GM10248 (cell line): ENCODE data around the gene CHD9NB.
A peak's percentile ranks its signal among the peaks of the same experiment; 100 is the strongest.

Experiments used
- CTCF ChIA-PET: fragments of 300-600 bp; sonication (Branson Sonifier 250); formaldehyde crosslinking; extraction: SDS; loops from one replicate; lab custom pipeline; 2021; ENCODE audit warnings: antibody characterized with exemption; lab: Yijun Ruan, JAX
- POLR2A ChIA-PET: fragments of 350-650 bp; sonication (Branson Sonifier 250); formaldehyde crosslinking; extraction: SDS; loops from one replicate; lab custom pipeline; 2020; ENCODE audit warnings: antibody characterized with exemption; lab: Yijun Ruan, JAX
- DNase-seq: peaks from one replicate; pipeline ENCODE4 v3.0.0; 2012; ENCODE audit errors: extremely low spot score
- TF ChIP-seq, protein P1 (sequence below): IDR thresholded peaks from 2 replicates; pipeline ENCODE4 v1.5.1; 2012; ENCODE audit warnings: mild to moderate bottlenecking, low read depth; ENCODE audit errors: extremely low read depth, missing control alignments, control extremely low read depth

CHD9NB gene

GRCh38 chr16:53090591-53091411 lies 38.1 kb upstream of the CHD9NB start:
- peak; percentile 60 for DNase-seq
- ChIA-PET POLR2A (no interaction called here), CTCF (interaction anchor here (0.8 to 4.1 kb wide), 10 partner anchors 10 to 36 kb away, joined by 3 to 16 read pairs (median 4); partner anchors contain the start of gene CHD9)
- TF ChIP-seq, protein P1, sequence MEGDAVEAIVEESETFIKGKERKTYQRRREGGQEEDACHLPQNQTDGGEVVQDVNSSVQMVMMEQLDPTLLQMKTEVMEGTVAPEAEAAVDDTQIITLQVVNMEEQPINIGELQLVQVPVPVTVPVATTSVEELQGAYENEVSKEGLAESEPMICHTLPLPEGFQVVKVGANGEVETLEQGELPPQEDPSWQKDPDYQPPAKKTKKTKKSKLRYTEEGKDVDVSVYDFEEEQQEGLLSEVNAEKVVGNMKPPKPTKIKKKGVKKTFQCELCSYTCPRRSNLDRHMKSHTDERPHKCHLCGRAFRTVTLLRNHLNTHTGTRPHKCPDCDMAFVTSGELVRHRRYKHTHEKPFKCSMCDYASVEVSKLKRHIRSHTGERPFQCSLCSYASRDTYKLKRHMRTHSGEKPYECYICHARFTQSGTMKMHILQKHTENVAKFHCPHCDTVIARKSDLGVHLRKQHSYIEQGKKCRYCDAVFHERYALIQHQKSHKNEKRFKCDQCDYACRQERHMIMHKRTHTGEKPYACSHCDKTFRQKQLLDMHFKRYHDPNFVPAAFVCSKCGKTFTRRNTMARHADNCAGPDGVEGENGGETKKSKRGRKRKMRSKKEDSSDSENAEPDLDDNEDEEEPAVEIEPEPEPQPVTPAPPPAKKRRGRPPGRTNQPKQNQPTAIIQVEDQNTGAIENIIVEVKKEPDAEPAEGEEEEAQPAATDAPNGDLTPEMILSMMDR = no peak

DNA sequence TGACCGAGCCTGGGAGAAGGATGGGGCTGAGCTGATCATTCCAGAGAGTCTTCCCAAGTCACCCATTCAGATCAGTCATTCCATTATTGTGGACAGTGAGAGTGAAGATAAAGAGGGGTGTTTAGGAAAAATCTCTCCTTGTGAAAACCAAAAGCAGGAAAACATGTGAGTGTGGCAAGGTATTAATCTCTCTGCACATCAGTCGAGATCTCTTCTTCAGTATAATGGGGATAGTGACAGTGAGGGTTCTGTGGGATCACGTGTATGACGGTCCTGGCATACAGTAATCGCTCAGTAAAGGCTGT lies 37.5 kb upstream of the CHD9NB start:
- ChIA-PET POLR2A (no interaction called here), CTCF (interaction anchor here (0.8 to 4.1 kb wide), 9 partner anchors 9 to 35 kb away, joined by 3 to 16 read pairs (median 4); partner anchors contain the start of gene CHD9)
- TF ChIP-seq, protein P1 = no peak

DNA sequence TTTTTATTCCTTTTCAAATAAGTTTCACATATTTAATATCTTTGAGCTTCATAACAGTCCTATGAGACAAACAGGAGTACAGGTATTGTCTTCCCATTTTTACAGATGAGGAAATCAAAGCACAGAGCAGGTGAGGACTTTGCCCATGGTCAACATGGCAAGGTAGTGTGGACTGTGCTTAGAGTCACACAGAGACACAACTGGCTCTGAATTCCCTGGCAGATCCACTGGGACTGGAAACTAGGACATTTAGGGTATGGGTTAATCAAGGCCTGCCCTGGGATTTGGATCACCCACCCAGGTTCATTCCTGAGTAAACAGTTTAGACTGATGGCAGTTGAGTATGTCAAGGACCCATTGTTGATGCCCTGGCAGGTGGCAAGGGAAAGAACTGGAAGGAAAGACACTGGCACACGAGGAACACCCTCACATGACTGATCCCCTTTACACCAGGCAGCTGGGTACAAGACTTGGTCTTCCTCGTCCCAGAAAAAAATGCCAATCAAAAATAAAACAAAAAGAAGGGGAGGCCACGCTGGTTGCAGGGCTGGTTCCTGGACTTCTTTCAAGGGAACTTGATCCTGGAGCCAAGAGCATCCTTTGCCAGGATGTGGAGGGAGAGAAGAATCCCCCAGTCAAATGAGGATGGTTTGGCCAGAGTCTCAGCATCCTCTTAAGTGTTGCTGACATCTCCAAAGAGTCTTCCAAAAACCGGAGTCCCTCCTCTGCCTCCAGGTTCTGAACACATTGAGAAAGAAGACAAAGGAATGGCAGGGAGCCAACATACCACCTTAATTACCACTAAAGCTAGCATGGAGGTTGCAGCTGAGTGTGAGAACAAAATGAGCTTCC lies 37.0 kb upstream of the CHD9NB start:
- DNase-seq = no peak
- POLR2A ChIA-PET = no interaction called here
- TF ChIP-seq, protein P1 = no peak
- CTCF ChIA-PET = interaction anchor here (0.8 to 4.1 kb wide), 9 partner anchors 10 to 35 kb away, joined by 3 to 16 read pairs (median 4); partner anchors contain the start of gene CHD9

More for the DNA sequence above, 37.5 kb upstream of the CHD9NB start:
- no peak for DNase-seq

DNA sequence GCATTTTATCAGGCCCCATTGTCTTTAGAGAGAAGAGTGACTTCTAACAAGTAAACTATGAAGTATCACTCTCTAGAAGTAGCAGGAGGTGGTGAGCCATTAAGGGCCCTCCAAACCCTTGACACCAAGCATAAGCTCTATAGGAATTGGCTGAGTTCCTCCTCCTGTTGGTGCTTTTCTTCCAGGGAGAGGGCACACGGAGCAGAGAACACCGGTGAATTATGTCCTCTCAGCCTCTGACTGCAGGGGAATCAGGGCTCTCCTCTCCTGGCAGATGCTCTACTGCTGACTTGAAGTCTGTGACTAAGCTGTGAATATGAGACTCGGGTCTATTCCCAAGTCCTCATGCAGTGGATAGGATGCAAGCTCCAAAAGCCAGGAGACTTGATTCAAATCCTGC lies 34.4 kb upstream of the CHD9NB start:
- TF ChIP-seq, protein P1 = no peak
- no peak for DNase-seq
- ChIA-PET CTCF (interaction anchor here (0.9 to 4.1 kb wide), 4 partner anchors 8 to 43 kb away, joined by 3 to 16 read pairs (median 4); no protein-coding TSS in a partner anchor), POLR2A (no interaction called here)

DNA sequence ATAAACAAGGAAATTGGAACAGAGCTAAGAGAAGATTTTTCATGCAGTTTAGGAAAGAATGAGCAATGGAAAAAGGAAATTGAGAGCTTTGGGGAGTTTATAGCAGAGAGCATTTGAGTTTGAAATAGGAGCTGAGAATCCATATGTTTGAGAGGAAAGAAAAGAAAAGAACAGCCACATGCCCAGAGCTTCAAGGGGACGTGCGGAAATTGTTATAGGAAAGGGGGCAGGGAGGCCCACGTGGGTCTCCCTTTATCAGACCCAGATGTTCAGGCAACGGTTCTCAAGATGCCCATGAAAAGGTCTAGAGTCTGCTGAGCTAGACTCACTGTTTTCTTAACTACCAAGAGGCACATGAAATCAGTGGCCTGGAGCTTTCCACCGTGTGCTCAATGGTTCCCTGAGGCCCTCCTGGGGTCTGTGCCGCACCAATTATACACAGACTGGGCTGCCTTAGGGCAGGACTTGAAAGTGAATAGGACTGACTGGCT lies 33.3 kb upstream of the CHD9NB start:
- CTCF ChIA-PET = interaction anchor here (0.6 to 1.8 kb wide), 4 partner anchors 9 to 31 kb away, joined by 3 to 4 read pairs (median 4); partner anchors contain the start of gene CHD9
- DNase-seq = no peak
- POLR2A ChIA-PET = no interaction called here
- TF ChIP-seq, protein P1 = no peak

DNA sequence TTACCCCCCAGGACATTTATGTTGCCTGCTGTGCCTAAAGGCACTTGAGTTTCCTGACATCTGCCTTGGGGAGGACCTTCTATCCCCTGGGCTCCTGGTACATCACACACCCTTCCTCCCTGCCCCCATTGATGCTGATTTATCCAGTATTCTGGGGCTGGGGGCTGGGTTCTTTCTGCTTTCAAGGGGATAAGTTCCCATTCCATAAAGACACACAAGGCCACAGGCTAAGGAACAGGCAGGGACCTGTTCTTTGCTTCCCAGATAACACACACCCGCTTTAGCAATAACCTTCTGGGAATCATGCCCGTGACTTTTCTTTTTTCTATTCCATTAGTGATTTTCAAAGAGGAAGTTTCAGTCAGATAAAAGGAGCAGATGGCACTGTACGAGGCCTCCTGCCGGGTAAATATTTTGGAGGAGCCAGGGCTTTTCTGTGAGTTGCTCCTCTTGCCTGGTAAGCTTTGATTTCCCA lies 32.7 kb upstream of the CHD9NB start:
- CTCF ChIA-PET = interaction anchor here (0.6 to 1.8 kb wide), 4 partner anchors 9 to 30 kb away, joined by 3 to 4 read pairs (median 4); partner anchors contain the start of gene CHD9
- TF ChIP-seq, protein P1 = no peak
- POLR2A ChIA-PET = no interaction called here
- DNase-seq = no peak
